Tibial nerve (tissue), 4 donors: ENCODE results near the gene SLCO2A1. TPM values are rescaled to one million over a fixed set of nuclear protein-coding genes. Genes with fewer than 3 reads are reported as not detected.

Experiments used
- DNase-seq, 2 donors: peaks; one replicate each; pipeline ENCODE4 v3.0.0-alpha.2; 2019; ENCODE audit warnings: low spot score in 2 of 2
- H3K27ac ChIP-seq, 4 donors: fragments of 200-600 bp; sonication (generic) in 3 of 4; one replicate each; pipeline ENCODE4 v1.5.1; 2017 to 2019; ENCODE audit warnings: mild to moderate bottlenecking in 1 of 4
- H3K27me3 ChIP-seq, 2 donors: fragments of 200-600 bp; sonication (generic) in 1 of 2; one replicate each; pipeline versions ENCODE4 v1.5.1 to v1.6.0; 2017 to 2019
- H3K36me3 ChIP-seq, 3 donors: fragments of 200-600 bp; sonication (generic); one replicate each; pipeline ENCODE4 v1.5.1; 2018 to 2019
- H3K4me1 ChIP-seq, 4 donors: fragments of 200-600 bp; sonication (generic) in 3 of 4; one replicate each; pipeline ENCODE4 v1.5.1; 2017 to 2019
- H3K4me3 ChIP-seq, 4 donors: fragments of 200-600 bp; sonication (generic) in 3 of 4; one replicate each; pipeline ENCODE4 v1.5.1; 2017 to 2019; ENCODE audit warnings: mild to moderate bottlenecking in 1 of 4, moderate library complexity in 1 of 4
- H3K9me3 ChIP-seq, 4 donors: fragments of 200-600 bp; sonication (generic) in 3 of 4; one replicate each; pipeline ENCODE4 v1.5.1; 2017 to 2019
- EP300 ChIP-seq, 2 donors: sonication (generic); formaldehyde crosslinking; IDR thresholded peaks; one replicate each; pipeline ENCODE4 v1.6.1; 2017; ENCODE audit warnings: antibody characterized with exemption in 2 of 2, mild to moderate bottlenecking in 1 of 2
- POLR2A ChIP-seq, 2 donors: fragments of 450-650 bp; IDR thresholded peaks; one replicate each; pipeline ENCODE4 v1.6.1; 2017; ENCODE audit warnings: antibody characterized with exemption in 2 of 2, mild to moderate bottlenecking in 2 of 2, moderate library complexity in 2 of 2
- WGBS, 2 donors: methylation state at CpG; one replicate each; pipeline ENCODE4 v1.1.5; 2018; 5-methylcytosine and 5-hydroxymethylcytosine counted together
- total RNA-seq, 4 donors: library from RNA; depleted of rRNA; stranded (reverse); fragments of >200 nt; gene quantifications; one replicate each; pipeline ENCODE4 v1.1.0, GENCODE V29; 2016
- TF ChIP-seq, protein P1 (sequence below), 5 experiments: fragments of 200-600 bp in 3 of 5; fragments of 450-650 bp in 2 of 5; sonication (generic) in 3 of 5; IDR thresholded peaks; one replicate each; pipeline ENCODE4 v1.5.1; 2016 to 2019; ENCODE audit warnings: antibody characterized with exemption in 5 of 5, mild to moderate bottlenecking in 3 of 5, moderate library complexity in 2 of 5

SLCO2A1 gene
- total RNA-seq, 4 donors from 2014 or later: 8.8 to 22.9 (median 12.2) TPM

DNA sequence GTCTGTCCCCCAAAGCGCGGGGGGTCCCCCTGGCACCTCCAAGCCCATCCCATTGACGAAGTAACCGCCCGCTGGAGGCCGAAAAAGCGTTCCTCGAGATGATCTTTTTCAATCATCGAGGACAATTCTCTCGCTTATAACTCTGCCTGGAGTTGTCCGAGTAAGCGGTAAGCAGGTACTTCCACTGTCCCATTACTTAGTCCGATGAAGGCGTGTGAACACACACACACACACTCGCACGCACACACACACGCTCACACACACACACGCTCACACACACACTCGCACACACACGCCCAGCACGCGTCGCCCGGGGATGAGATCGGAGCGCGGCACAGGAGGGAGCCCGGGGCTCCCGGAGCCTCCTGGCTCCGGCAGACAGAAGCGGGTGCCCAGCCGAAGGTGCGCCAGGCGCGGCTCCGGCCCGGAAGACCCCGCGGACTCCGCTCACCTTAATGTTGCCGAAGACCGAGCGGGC lies 430 bp downstream of the SLCO2A1 start:
- Histone ChIP-seq H3K9me3 (no peaks in the 10 kb centered on the region), H3K4me3 (peak overlapping the region; percentile 34 to 70 (median 38)), H3K27ac (peak overlapping the region in 2 of 4 donors; percentile 67 to 81), H3K27me3 (peaks cover 0 to 23% of the 10 kb centered on the region in 2 donors), H3K36me3 (no peaks in the 10 kb centered on the region), H3K4me1 (peaks cover 0 to 17% (median 3%) of the 10 kb centered on the region in 4 donors)
- 7% methylated on average over 3 to 17 of the region's 43 CpGs for WGBS, 2 donors
- DNase-seq: no peak
- no peak for TF ChIP-seq EP300 (IDR thresholded peaks at IDR 0.05)
- TF ChIP-seq, protein P1, sequence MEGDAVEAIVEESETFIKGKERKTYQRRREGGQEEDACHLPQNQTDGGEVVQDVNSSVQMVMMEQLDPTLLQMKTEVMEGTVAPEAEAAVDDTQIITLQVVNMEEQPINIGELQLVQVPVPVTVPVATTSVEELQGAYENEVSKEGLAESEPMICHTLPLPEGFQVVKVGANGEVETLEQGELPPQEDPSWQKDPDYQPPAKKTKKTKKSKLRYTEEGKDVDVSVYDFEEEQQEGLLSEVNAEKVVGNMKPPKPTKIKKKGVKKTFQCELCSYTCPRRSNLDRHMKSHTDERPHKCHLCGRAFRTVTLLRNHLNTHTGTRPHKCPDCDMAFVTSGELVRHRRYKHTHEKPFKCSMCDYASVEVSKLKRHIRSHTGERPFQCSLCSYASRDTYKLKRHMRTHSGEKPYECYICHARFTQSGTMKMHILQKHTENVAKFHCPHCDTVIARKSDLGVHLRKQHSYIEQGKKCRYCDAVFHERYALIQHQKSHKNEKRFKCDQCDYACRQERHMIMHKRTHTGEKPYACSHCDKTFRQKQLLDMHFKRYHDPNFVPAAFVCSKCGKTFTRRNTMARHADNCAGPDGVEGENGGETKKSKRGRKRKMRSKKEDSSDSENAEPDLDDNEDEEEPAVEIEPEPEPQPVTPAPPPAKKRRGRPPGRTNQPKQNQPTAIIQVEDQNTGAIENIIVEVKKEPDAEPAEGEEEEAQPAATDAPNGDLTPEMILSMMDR (IDR thresholded peaks at IDR 0.05): no peak
- TF ChIP-seq POLR2A (IDR thresholded peaks at IDR 0.05): no peak

- WGBS, 2 donors: 46 to 54% methylated on average over 17 to 20 of the region's 23 CpGs
- no peak for DNase-seq
- H3K4me1 ChIP-seq: peaks cover 0 to 17% (median 3%) of the 10 kb centered on the region in 4 donors
- no peaks in the 10 kb centered on the region for H3K36me3 ChIP-seq
- no peaks in the 10 kb centered on the region for H3K9me3 ChIP-seq
- peaks cover 0 to 23% of the 10 kb centered on the region in 2 donors for H3K27me3 ChIP-seq
- peak overlapping the region in 3 of 4 donors; percentile 34 to 70 (median 41) for H3K4me3 ChIP-seq
- H3K27ac ChIP-seq: peak overlapping the region in 2 of 4 donors; percentile 12 to 81
- TF ChIP-seq POLR2A (IDR thresholded peaks at IDR 0.05) (no peak), EP300 (IDR thresholded peaks at IDR 0.05) (no peak)
- TF ChIP-seq, protein P1 (IDR thresholded peaks at IDR 0.05): no peak
These were observed 1.1 kb downstream of the SLCO2A1 start for GRCh38 chr3:134028486-134029255.

GRCh38 chr3:134027631-134028030 lies 2.1 kb downstream of the SLCO2A1 start:
- no peaks in the 10 kb centered on the region for H3K36me3 ChIP-seq
- no peak for DNase-seq
- 43 to 76% methylated on average over 2 of the region's 2 CpGs for WGBS, 2 donors
- H3K9me3 ChIP-seq: no peaks in the 10 kb centered on the region
- H3K4me1 ChIP-seq: peaks cover 0 to 17% (median 3%) of the 10 kb centered on the region in 4 donors
- no peak overlapping the region for H3K4me3 ChIP-seq
- H3K27me3 ChIP-seq: peaks cover 0 to 23% of the 10 kb centered on the region in 2 donors
- TF ChIP-seq, protein P1 (IDR thresholded peaks at IDR 0.05): no peak
- TF ChIP-seq EP300 (IDR thresholded peaks at IDR 0.05) (no peak), POLR2A (IDR thresholded peaks at IDR 0.05) (no peak)
- H3K27ac ChIP-seq: no peak overlapping the region

DNA sequence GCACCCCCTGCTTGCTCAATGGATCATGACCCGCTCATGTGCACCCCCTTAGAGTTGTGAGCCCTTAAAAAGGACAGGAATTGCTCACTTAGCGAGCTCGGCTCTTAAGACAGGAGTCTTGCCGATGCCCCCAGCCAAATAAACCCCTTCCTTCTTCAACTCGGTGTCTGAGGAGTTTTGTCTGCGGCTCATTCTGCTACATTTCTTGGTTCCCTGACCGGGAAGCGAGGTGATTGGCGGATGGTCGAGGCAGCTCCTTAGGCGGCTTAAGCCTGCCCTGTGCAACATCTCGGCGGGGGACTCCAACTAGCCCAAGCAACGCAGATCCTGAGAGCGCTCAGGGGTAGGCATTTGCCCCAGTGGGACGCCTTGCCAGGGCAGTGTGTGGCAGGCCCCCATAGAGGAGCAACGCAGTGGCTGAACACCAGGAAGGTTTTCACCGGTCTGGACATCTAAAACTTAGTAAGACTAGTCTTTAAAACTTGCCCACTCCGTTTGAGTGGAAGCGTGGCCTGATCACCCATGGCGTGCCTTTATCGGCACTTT lies 9.5 kb downstream of the SLCO2A1 start:
- Histone ChIP-seq H3K36me3 (no peaks in the 10 kb centered on the region), H3K27me3 (no peaks in the 10 kb centered on the region), H3K4me3 (no peak overlapping the region), H3K4me1 (no peaks in the 10 kb centered on the region), H3K27ac (no peak overlapping the region), H3K9me3 (no peaks in the 10 kb centered on the region)
- TF ChIP-seq EP300 (IDR thresholded peaks at IDR 0.05) (no peak), POLR2A (IDR thresholded peaks at IDR 0.05) (no peak)
- TF ChIP-seq, protein P1 (IDR thresholded peaks at IDR 0.05): no peak
- no peak for DNase-seq
- WGBS, 2 donors: 94 to 97% methylated on average over 22 of the region's 22 CpGs

GRCh38 chr3:134018850-134019249 lies 10.9 kb downstream of the SLCO2A1 start:
- TF ChIP-seq POLR2A (IDR thresholded peaks at IDR 0.05) (no peak), EP300 (IDR thresholded peaks at IDR 0.05) (no peak)
- TF ChIP-seq, protein P1 (IDR thresholded peaks at IDR 0.05): no peak
- Histone ChIP-seq H3K36me3 (no peaks in the 10 kb centered on the region), H3K4me3 (no peak overlapping the region), H3K9me3 (no peaks in the 10 kb centered on the region), H3K4me1 (no peaks in the 10 kb centered on the region), H3K27me3 (no peaks in the 10 kb centered on the region), H3K27ac (no peak overlapping the region)
- 67 to 82% methylated on average over 1 of the region's 1 CpG for WGBS, 2 donors
- no peak for DNase-seq
